ENCODE results near the gene MPI.
"Not testable (repeated sequence)": the region's sequence is repeated elsewhere in the genome, so short reads cannot be mapped to it uniquely, and the experiment has no call there.

MPI gene

DNA sequence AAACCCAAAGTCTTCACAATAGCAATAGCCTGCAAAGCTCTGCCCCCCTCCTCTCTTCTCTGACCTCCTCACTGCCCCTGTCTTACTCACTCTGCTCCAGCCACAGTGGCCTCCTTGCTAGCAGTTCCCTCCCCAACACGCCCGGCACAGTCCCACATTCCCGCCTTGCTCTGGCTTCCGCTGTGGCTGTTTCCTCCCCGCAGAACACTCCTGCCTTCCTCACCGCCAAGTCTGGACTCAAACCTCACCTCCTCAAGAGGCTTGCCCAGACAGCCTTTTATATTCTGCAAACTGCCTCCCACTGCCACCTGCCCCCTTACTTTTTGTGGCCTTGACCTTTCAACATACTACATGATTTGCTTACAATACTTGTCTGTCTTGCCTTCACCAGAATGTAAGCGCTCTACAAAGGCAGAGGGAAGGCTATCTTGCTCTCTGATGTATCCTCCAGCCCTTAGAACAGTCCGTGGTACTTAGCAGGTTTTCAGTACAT, 406 bp upstream of the MPI start:
- FAIRE-seq: peak; percentile 21
- DNase-seq (ENCODE audit: insufficient read length, low spot score): no peak

DNA sequence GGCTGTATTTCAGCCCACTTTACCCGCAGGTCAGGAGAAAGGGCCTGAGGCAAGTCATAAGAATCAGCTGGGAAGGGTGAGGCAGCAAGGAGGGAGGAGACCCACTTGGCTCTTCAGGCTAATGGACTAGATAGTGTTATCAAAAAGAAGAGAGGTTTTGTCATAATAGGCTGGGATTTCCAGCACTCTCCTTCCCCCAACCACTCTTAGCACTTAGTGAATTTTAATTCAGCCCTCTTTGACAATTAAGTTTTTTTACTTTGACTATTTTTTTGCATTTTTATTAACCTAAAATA, 771 bp downstream of the MPI start:
- DNase-seq (ENCODE audit: insufficient read length, low spot score) (no peak), FAIRE-seq (no peak)

DNA sequence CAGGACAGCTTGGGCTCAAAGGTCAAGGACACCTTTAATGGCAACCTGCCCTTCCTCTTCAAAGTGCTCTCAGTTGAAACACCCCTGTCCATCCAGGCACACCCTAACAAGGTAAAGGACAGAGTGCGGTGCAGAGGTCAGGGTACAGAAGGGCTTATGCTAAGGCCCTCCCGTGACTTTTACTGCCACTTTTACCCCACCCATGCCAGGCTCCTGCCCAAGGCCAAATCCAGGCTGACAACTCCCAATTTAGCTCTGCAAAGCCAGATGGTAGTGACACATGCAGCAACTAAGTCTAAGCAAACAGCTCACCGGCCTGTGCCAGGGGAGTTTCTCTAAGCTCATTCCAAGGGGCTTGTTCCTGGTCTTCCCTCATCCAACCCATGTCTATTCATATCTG, 1.6 kb downstream of the MPI start:
- FAIRE-seq (no peak), DNase-seq (ENCODE audit: insufficient read length, low spot score) (no peak)

DNA sequence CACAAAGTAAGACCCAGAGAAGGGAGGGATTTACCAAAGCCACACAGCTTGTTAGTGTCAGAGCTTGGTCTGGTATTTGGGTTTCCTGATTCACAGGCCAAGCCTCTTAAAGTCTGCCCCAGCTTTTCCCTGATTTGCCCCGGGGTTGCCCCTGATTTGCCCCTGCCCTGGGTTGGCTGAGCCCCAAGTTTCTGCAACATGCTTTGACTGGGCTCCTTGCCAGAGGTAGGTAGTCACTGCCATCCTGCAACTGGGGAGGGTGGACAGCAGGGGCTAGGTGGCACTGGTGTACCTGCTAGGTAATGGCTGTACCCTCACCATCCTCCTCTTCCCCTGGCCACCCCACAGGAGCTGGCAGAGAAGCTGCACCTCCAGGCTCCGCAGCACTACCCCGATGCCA, 2.5 kb downstream of the MPI start:
- DNase-seq (ENCODE audit: insufficient read length, low spot score): no peak
- FAIRE-seq: no peak

DNA sequence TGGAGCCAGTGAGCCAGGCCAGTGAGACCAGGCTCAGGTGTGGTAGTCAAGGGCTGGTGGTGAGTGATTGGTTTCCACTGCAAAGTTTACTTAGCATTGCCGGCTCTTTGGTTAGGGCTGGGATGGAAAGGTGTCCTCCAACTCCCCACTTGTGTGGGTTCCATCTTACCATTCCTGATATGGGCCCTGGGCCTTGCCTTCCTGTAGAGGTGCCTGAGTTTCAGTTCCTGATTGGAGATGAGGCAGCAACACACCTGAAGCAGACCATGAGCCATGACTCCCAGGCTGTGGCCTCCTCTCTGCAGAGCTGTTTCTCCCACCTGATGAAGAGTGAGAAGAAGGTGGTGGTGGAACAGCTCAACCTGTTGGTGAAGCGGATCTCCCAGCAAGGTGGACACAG, 3.1 kb downstream of the MPI start:
- DNase-seq (ENCODE audit: insufficient read length, low spot score): no peak

DNA sequence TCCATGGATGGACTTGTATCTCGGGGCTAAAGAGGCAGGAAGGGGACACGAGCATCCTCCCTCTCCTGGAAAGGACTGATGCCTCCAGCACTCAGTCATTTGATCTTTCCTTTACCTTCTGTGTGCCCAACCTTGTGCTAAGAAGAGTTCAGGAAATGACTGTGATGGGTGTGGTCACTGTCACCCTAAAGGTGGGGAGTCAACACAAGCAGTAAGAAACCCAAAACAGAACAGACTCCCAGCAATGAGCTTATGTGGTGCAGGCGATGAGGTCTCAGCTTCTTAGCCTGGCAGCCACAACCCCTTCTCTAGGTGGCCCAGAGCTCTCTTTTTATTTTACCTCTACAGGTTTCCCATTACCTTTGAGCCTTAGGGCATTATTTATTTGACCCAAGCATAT, 3.8 kb downstream of the MPI start:
- no peak for FAIRE-seq
- no peak for DNase-seq (ENCODE audit: insufficient read length, low spot score)

More for the DNA sequence above, 3.1 kb downstream of the MPI start:
- FAIRE-seq: no peak

DNA sequence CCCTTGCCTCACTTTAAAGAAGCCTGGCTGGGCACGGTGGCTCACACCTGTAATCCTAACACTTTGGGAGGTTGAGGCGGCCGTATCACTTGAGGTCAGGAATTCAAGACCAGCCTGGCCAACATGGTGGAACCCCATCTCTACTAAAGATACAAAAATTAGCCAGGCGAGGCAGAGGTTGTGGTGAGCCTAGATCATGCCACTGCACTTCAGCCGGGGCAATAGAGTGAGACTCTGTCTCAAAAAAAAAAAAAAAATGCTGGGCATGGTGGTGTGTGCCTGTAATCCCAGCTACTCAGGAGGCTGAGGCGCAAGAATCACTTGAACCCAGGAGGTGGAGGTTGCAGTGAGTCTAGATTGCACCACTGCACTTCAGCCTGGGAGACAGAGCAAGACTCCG, 4.5 kb downstream of the MPI start:
- FAIRE-seq: not testable (repeated sequence)

DNA sequence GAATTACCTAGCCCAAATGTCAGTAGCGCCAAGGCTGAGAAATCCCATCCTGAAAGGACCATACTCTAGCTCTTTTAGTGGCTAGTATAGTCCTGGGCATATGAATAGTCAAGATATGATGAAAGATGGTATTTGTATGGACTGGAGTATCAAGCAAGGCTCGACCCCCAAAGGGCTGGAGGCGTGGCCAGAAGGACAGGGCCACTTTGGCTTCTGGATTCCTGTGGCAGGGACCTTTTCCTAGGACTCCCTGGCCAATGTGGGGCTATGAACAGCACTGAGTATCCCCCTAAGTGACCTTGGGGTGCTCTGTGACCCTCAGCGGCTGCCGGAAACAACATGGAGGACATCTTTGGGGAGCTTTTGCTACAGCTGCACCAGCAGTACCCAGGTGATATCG, 6.0 kb downstream of the MPI start:
- FAIRE-seq: no peak
- no peak for DNase-seq (ENCODE audit: insufficient read length, low spot score)

More for the DNA sequence above, 4.5 kb downstream of the MPI start:
- not testable (repeated sequence) for DNase-seq (ENCODE audit: insufficient read length, low spot score)

DNA sequence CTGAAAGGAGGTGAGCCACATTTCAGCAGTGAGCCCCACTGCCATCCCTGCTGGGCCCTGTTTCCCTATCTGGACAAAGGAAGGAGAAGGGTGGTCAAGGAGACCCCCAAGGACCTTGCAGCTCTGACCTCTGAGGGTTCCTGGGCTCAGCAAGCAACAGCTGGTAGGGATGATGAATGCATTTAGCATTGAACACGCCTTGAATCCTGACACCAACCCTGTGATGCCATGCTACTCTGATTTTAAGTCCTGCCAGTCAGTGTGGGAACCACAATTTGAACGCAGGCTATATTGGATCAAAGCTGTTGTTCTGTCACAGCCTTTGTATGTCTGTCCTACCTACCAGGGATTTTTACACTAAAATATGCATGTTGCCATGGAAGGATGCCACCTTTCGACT, 6.5 kb downstream of the MPI start:
- DNase-seq (ENCODE audit: insufficient read length, low spot score): no peak
- no peak for FAIRE-seq

DNA sequence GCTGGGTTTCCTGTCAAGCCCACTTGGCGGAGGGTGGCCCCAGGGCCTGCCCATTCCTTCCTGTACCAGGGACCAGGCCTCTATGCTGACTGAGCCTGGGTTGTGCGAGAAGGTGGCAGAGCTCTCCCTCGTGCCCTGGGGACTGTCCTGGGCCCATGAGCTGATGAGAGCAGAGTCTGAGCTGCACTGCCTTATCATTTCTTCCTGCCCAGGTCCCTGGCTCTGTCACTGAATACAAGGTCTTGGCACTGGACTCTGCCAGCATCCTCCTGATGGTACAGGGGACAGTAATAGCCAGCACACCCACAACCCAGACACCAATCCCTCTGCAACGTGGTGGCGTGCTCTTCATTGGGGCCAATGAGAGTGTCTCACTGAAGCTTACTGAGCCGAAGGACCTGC, 7.5 kb downstream of the MPI start:
- DNase-seq (ENCODE audit: insufficient read length, low spot score) (no peak), FAIRE-seq (no peak)

DNA sequence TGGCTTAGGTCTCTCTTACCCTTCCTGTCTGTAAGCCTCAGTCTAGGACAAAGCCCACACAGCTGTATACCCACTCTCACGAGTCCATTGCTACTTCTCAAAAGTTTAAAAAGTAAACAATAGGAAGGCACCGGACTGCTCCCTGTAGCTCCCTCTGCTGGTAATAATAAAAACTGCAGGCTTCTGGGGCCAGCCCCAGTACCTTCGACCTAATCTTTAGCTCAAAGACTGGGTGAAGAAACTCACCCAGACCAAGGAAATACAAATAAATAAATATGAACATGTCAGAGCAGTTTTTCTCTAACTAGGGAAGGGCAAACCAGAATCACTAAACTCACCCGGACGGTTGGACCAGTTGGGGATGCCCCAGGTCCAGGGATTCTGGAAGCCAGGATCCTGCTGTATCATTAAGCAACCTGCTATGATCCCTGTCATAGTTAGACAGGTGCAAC, 11.8 kb downstream of the MPI start:
- FAIRE-seq (peak; percentile 33), DNase-seq (ENCODE audit: insufficient read length, low spot score) (peak; percentile 66)

DNA sequence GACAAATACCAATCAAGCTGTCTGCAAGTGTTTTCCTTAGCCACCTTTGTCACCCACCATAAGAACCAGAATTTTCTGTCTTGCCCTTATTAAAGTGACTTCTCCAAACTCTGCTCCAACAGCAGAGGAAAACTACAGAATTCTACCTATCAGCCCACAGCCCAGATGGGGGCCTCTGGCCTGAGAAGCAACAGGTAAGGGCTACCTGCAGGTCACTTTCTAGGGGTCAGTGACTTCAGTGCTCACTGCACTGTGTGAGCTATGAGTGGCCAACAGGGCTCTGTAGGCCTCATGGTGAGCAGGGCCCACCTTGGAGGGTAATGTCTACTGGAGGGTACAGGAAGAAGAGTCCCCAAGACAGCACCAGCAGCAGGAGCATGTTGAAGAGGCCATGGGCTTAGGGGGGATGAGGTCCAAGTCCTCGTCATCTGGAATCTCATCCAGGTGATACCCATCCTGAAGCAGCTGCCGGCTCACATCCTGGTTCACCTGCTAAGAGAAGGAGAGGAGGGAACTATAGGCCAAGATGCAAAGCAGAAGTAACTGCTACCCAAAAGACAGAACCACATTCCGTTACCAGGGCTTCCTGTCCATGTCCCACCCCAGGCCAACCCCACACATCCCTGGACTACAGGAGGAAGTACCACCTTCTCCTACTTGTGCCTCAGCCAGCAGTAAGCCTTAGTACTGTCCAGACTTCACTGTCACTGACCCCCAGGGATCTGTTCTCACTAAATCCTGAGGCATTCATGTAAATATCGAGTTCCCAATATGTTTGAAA, 12.6 kb downstream of the MPI start:
- FAIRE-seq (no peak), DNase-seq (ENCODE audit: insufficient read length, low spot score) (no peak)

DNA sequence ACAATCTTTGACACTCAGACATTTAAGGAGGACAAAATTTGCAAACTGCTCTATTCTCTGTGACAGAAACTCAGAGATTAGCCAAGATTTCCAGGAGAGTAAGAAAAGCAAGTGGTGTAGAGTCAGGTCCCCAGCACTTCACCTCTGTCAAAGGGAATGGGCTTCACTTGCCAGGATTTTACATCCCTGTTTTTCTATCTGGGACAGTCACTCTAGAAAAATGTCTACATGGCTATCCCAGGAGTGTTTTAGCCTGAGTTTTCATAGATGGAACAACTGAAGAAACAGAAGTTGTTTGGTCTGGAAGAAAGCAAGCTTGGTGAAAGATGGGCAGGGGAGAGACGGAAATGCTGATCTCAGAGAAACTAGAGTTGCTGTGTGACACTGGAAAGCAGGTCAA, 13.8 kb downstream of the MPI start:
- no peak for DNase-seq (ENCODE audit: insufficient read length, low spot score)
- FAIRE-seq: no peak

DNA sequence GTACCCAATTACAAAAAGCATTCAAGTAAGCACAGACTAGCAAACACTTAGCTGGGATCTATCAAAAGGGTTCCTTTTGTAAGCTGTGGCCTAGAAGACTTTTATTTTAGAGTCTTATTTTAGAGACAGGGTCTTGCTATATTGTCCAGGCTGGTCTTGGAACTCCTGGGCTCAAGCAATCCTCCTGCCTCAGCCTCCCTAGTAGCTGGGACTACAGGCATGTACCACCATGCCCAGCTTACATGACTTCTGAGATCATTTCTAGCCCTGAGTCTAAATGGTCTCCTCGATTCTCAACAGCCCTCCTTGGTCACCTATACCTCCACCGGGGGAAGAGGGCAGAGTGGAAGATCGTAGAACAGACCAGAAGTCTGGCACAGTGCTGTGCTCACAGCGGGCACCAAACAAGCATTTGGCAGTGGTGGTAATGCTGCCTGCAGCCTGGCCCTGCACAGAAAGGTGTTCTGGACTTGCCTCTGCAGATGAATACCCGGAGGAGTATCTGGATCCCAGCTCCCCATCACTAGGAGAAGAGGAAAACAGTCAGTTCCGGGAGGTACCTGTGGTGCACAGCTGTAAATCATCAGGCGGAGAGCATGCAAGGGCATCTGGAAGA, 14.5 kb downstream of the MPI start:
- no peak for FAIRE-seq
- DNase-seq (ENCODE audit: insufficient read length, low spot score): no peak

DNA sequence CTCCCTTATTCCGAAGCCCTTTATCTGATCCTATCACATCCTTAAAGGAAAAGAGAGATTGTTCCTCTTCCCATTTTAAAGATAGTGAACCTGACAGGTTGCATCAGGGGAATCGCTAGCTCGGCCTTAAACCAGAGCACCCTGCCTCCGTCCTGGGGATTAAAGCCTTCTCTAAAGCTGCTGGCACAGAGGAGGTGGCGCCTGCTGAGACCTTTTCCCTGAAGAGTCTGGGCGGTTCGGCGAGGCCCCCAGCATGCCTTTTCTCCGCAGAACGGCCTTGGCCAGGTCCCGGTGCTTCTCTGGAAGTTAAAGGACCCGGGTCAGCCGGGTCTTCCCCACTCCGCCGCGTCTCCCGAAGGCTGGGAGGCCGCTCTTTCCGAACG, 16.2 kb downstream of the MPI start:
- no peak for FAIRE-seq
- DNase-seq (ENCODE audit: insufficient read length, low spot score): no peak

DNA sequence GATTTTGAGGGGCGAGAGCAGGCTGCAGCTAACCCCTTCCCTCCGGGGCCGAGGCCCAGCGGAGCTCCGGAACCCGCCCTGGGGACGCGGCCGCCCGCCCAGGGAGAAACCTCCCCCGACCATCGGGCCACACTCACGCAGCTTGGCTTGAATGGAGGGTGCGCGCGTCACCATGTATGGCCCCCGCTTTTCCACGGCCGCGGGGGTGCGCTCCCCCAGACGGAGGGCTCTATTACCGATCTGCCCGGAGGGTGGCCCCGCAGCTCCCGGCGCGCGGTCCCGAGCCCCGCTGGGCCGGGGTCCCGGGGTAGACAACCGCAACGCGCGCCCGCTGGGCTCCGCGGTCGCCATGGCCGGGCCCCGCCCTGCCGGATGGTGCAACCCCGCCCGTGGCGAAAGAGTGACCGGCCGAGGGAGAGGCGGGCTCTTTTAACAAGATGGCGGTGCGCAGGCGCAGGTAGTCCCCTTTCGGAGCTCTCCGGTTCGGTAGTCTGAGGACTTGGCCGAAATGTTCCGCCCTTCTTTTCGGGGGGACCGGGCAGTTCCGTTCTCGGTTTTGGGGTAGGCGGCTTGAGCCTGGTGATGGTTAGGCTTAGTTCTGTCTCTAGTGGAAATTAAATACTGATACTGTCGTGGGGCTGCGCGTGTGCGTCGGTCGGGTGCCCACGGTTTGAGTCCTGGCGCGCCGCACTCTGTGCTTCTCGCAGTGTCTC, 16.8 kb downstream of the MPI start, which contains the start of gene FAM219B:
Gene FAM219B (minus strand): TSS at position 402 of the 713 bp plus-strand sequence. CDS start 51 bp downstream, at position 351.
- peak; percentile 84 for FAIRE-seq
- peak; percentile 95 for DNase-seq (ENCODE audit: insufficient read length, low spot score)

DNA sequence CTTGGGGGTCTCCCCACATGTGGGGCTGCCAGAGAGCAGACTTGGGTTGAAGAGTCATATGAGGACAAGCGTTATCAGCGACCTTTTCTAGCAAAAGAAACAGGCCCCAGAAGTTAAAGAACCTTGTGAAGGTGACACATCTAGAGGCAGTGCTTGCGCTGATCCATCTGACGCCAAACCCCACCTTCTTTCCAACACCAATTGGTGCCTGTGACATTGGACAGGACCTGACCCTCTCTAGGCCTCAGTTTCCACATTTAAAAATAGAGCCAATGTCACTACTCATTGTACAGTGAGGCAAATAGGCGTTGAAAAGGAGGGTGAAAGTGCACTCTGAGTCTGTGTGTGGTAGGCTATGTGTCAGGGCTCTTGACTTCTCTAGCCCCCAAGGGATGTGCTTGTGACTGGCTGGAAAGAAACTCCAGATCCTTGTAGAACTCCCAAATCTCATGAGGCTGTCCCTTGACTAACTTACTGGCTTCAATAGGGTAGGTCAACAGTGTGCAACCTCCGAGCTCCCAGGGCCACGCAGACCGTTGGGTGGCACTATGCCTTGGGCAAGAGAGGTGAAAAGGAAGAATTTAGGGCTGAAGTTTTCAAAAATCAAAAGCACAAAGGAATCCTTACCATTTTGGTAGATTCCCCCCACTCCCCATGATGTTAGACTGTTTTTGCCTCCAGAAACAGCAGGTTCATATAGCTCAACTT, 17.5 kb downstream of the MPI start:
- no peak for FAIRE-seq

DNA sequence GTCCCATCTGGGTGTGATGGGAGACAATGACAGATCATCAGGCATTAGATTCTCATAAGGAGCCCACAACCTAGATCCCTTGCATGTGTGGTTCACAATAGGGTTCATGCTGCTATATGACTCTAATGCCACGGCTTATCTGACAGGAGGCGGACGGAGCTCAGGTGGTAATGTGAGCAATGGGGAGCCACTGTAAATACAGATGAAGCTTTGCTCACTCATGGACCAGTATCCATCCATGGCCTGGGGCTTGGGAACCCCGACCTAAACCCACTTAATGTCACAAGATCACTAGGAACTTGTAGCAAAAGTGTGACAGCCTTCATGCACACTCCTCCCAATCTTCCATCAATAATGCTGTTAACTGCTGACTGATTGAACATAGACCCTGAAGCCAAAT, 18.8 kb downstream of the MPI start:
- FAIRE-seq (no peak), DNase-seq (ENCODE audit: insufficient read length, low spot score) (no peak)

More for the DNA sequence above, 17.5 kb downstream of the MPI start:
- DNase-seq (ENCODE audit: insufficient read length, low spot score): no peak

DNA sequence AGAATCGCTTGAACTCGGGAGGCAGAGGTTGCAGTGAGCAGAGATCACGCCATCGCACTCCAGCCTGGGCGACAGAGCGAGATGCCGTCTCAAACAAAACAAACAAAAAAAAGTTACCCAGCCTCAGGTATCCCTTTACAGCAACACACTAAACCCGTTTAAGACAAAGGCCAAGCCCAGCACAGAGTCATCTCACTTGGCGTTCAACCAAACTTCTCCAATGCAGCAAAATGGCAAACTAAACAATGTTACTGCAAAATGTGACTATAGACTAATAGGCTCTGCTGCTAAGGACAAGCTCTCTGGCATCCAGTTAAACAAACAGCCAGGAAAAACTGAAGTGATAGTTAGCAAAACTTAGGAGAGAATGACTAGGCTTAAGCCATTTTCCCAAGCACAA, 23.2 kb downstream of the MPI start:
- no peak for FAIRE-seq

DNA sequence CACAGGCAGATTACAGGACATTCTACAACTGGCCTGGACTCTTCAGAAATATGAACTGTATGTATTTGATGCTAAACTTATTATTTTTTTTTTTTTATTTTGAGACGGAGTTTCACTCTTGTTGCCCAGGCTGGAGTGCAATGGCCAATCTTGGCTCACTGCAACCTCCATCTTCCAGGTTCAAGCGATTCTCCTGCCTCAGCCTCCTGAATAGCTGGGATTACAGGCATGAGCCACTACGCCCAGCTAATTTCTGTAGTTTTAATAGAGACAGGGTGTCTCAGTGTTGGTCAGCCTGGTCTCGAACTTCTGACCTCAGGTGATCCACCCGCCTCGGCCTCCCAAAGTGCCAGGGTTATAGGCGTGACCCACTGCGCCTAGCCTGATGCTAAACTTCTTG, 24.0 kb downstream of the MPI start:
- FAIRE-seq; DNase-seq (ENCODE audit: insufficient read length, low spot score): not testable (repeated sequence)

More for the DNA sequence above, 23.2 kb downstream of the MPI start:
- DNase-seq (ENCODE audit: insufficient read length, low spot score): no peak

DNA sequence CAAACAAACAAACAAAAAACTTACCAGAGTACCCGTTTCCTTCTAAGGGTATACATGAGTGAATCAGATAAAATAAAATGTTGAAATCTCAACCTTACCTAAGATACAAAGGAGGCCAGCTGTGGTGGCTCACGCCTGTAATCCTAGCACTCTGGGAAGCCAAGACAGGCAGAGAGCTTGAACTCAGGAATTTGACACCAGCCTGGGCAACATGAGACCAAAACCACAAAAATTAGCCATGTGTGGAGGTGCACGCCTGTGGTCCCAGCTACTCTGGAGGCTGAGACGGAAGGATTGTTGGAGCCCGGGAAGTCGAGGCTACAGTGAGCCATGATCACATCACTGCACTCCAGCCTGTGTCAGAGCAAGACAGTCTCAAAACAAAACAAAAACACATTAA, 27.8 kb downstream of the MPI start:
- DNase-seq (ENCODE audit: insufficient read length, low spot score): no peak
- FAIRE-seq: no peak
